Left cardiac atrium (tissue), 4 donors: ENCODE results near the gene NECTIN1. TPM values are rescaled to one million over a fixed set of nuclear protein-coding genes. Genes with fewer than 3 reads are reported as not detected.

Experiments
- ATAC-seq, 2 donors: fragments of 200-7000 bp; cut with Tn5 transposase; one replicate each; pipeline ENCODE4 v1.9.1; 2020; ENCODE audit warnings: mild to moderate bottlenecking in 2 of 2, moderate library complexity in 2 of 2
- DNase-seq: peaks from one replicate; pipeline ENCODE4 v3.0.0-alpha.2; 2020
- intact Hi-C, 2 donors: fragments of 100-400 bp; cut with DNase I; formaldehyde crosslinking; loops; one replicate each; pipeline versions ENCODE4 v1.14.1 to v1.15.1; 2022 to 2023
- total RNA-seq, 2 donors: library from RNA; stranded (reverse); fragmentation: NEBNext Ultra II Directional; extraction: Animal tissue kit (Norgen Biotek cat#: 25700); gene quantifications; one replicate each; pipeline ENCODE4 v1.2.1, GENCODE V29; 2021
- donor health status: DM: no; HTN: yes; CAD: no.
- donor health status: DM: no; HTN: yes; CAD: no; lungs with severe emphysema.
- donor health status: DM: yes; HTN: yes; CAD: no.
- donor health status: Dilated cardiomyopathy.

Gene NECTIN1
- total RNA-seq, 2 donors from 2014 or later = 6.6 to 8.8 TPM

DNA sequence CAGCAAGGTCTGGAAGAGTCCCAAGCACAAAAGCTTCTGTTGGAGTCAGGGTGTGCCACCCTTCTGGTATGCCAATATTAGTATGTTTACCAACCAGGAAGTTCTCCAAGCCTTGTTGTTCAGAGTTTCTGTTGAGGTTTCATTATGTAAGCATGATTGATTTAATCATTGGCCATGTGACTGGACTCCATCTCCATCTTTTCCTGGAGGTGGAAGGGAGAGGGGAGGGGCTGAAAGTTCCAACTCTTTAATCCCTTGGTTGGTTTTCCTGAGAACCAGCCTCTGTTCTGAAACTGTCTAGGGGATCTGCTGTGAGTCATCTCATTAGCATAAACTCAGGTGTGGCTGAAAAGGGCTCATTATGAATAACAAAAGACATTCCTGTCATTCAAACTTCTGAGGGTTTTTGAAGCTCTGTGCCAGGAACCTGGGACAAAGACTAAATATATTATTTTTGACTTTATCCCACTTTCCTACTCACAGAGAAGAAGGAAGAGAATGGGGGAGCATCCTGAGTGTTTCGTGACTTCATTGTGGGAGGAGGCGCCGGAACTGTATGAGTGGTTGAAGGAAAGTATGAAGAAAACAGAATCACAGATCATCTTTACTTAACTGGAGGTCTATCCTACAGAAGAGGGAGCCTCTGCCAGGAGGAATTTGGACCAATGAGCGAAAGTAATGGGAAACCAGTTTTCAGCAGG is 138.2 kb downstream of the NECTIN1 start:
- DNase-seq (no peak), ATAC-seq (no peak)
- intact Hi-C loops = no loop called here

DNA sequence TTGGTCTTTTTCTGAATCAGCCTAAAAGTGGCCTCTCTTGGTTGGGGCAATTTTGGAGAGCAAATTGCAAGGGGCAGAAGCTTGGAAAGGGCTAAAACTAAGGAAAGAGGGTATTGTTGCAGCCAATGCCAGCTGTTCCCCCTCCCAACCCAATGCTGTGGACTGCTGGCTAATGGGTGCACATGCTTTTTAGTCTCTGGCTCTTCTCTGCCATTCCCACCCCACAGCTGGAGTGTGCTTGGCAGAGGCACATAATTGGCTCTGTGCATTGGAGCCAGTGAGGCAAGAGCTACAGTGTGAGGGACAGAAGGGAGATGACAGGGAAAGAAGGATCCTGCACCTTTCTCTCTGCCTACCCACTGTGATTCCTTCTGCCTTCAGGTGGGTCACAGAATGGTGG is 140.0 kb downstream of the NECTIN1 start:
- intact Hi-C loops = no loop called here
- ATAC-seq (no peak), DNase-seq (no peak)
